ENCODE data around the gene GPRC5C. TPM values are rescaled to one million over a fixed set of nuclear protein-coding genes. Genes with fewer than 3 reads are reported as not detected.
A peak's percentile ranks its signal among the peaks of the same experiment; 100 is the strongest.
"Not testable (repeated sequence)": the region's sequence is repeated elsewhere in the genome, so short reads cannot be mapped to it uniquely, and the experiment has no call there.

The GPRC5C gene
- total RNA-seq, 1 experiment from 2014 or later = not detected

DNA sequence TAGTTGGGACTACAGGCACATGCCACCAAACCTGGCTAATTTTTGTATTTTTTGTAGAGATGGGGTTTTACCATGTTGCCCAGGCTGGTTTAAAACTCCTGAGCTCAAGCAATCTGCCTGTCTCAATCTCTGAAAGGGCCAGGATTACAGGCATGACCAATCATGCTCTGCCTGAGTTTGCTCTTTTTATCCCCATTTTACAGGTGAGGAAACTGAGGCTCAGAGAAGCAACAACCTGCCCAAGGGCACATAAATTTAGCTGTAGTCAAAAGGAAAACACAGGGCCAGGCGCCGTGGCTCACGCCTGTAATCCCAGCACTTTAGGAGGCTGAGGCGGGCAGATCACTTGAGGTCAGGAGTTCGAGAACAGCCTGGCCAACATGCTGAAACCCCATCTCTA, 26.6 kb upstream of the GPRC5C start:
- DNase-seq (ENCODE audit: low read depth) = not testable (repeated sequence)

DNA sequence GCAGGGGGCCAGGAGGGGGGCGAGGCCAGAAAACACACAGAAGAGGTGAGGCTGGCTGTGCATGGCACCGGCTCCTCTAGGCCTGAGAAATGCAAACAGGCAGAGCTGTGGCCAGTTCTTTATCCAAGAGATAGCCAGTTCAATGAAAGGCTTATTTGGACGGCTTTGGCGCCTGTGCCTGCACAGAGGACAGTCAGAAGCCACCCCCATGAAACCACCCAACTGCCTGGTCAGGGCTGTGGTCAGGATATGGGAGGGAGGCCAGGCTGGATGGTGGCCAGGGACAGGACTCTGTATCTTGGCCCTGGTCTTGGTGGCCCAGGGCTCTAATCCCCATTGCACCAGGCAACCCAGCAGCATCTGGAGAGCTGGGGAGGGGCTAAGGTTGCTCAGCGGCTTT, 24.5 kb upstream of the GPRC5C start:
- DNase-seq (ENCODE audit: low read depth) = no peak

DNA sequence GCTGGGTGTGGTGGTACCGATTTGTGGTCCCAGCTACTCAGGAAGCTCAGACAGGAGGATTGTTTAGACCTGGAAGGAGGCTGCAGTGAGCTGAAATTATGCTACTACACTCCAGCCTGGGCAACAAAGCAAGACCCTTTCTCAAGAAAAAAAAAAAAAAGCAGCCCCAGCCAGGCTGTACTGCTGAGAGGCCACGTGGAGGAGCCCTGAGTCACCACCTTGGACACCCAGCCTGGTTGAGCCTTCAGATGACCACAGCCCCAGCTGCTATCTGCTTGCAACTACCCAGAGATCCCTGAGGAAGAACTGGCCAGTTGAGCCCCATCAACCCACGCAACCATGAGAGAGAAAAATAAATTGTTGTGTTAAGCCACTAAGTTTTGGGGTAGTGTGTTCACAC, 23.6 kb upstream of the GPRC5C start:
- DNase-seq (ENCODE audit: low read depth) = peak; percentile 24

DNA sequence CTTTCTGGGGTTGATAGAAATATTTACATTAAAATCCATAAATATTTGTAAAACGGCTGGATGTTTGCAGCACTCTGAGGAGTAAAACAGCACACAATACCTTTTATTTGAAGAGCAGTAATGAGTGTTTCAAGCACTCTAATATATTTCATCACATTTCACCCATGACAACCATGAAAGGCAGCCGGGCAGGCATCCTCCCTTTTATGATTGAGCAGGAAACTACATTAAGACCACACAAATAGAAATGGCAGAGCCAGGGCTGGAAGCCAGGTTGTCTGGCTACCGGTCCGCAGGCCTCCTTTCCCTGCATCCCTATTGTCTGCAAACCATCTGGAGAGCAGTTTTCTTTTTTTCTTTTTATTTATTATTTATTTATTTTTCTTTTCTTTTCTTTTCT, 23.1 kb upstream of the GPRC5C start:
- DNase-seq (ENCODE audit: low read depth) = no peak

DNA sequence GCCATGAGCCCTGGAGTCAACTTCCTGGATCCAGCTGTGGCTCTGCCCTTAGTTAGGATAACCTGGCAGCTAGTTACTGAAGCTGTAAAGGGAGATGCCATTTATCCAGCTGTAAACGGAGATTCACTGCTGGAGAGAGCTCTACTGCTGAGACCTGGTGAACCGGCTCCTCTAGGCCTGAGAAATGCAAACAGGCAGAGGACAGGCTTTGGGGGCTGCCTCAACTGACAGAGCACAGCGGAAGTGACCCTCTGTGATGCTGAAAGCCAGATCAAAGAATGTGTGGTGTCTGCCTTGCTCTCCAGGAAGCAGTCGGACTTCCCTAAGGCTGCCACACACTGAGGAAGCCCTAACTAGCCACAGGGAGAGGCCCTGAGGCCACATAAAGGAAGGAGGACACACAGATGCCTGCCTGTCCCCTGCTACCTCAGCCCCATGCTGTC, 21.9 kb upstream of the GPRC5C start:
- no peak for DNase-seq (ENCODE audit: low read depth)

DNA sequence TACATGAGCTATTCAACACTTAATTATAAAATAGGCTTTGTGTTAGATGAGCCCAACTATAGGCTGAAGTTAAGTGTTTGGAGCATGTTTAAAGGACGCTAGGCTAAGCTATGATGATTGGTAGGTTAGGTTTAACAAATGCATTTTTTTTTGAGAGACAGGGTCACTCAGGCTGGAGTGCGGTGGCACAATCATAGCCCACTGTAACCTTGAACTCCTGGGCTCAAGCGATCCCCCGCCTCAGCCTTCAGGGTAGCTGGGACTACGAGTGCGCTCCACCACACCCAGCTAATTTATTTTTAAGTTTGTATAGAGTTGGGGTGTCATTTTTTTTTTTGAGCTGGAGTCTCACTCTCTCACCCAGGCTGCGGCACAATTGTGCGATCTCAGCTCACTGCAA, 19.3 kb upstream of the GPRC5C start:
- DNase-seq (ENCODE audit: low read depth) = no peak

DNA sequence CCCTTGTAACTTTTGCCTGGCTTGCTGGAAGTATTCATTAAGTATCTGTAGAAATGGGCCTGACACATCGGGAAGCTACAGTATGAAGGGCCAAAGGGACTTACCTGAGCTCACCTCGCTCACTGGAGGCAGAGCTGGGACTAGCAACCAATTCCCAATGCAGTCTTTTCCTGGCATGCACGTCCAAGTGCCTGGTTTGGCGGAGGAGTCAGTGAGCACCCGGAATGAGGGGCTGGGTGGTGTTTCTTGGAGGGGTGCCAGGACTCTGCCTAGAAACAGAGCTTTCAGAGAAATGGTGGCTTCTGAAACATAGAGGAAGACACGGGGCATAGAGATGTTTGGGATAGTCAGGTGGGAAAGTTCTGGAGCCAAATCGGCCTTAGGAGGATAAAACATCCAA, 18.4 kb upstream of the GPRC5C start:
- no peak for DNase-seq (ENCODE audit: low read depth)

DNA sequence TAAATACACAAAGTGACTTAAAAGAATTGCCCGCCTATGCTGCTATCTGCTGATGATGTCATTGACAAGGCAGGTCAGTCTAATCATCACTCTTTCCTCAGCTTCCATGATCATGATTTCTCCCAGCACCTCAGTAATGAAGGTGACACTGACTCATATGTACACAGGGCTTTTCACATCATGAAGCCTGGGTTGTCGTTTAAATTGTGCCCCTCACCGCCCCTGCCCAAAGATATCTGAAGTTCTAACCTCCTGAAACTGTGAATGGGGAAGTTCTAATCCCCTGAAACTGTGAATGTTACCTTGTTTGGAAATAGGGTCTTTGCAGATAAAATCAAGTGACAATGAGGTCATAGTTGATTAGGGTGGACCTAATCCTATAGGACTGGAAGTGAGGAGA, 17.4 kb upstream of the GPRC5C start:
- DNase-seq (ENCODE audit: low read depth) = no peak

DNA sequence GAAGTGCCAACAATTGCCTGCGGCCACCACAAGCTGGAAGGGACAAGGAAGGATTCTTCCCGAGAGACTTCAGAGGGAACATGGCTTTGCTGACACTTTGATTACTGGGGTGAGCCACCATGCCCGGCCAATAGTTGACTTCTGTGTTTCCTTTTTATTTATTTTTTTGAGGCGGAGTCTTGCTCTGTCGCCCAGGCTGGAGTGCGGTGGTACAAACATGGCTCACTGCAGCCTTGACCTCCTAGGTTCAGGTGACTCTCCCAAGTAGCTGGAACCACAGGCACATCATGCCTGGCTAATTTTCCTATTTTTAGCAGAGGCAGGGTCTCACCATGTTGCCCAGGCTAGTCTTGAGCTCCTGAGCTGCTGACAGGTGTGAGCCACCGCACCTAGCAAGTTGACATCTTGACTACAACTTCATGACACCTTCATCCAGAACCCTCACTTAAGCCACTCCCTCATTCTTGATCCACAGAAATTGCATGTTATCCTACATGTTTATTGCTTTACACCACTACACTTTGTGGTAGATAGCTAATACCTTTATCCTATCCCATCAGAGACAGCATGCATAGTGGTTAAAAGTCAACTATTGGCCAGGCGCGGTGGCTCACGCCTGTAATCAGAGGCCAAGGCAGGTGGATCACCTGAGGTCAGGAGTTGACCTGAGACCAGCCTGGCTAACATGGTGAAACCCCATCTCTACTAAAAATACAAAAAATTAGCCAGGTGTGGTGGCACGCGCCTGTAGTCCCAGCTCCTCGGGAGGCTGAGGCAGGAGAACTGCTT, 16.1 kb upstream of the GPRC5C start:
- no peak for DNase-seq (ENCODE audit: low read depth)

DNA sequence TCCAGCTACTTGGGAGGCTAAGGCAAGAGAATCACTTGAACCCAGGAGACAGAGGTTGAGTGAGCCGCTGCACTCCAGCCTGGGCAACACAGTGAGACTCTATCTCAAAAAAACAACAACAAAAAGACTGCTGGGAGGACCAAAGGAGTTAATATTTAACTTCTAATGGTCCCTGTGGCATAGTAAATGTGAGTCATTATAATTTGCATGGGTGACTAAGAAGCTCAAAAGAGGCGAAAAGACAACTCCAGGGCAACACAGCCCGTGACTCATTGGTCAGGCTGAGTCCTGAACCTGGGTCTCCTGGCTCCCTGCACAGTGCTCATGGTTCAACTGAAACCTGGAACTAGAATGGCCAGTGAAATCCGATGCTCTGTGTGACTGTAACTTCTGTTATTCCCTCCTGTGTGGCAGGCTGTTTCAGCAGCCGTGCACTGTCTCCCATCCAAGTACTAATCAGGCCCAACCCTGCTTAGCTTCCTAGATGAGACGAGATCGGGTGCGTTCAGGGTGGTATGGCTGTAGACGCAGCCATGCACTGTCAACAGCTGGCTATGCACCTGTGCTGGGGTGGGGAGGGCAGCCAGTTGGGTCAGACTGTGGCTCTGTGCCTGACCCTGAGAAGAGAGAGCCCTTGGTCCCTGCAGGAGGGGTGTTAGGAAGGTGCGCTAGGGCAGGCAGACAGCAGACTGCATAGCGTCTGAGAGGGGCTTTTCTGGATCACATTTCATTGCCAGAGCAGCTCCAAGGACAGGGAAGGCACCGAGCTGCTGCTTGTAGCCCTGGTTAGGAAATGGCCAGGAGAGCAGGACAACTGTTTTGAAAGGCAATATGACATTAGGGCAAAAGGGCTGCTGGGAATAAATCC, 14.5 kb upstream of the GPRC5C start:
- peak; percentile 66 for DNase-seq (ENCODE audit: low read depth)

DNA sequence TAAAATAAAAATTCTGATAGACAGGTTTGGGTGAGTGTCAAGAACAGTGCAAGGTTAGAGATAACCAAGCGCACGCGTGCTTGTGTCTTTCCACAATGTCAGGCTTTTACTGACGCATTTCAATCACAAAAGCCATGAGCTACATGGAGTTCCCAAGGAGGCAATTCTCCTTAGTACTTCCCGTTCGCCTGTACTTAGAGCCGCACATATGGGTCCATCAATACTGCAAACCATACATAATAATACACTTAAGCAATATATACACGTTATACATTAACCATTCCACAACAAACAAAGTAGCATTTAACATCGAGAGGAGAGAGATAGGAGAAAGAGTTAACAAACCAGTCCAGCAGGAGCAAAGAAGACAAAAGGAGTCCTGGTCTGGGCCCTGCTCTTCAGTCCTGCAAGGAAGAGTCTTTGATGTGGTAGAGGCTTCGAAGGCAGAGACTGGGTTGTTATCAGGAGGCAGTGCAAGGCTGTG, 11.9 kb upstream of the GPRC5C start:
- DNase-seq (ENCODE audit: low read depth) = no peak

DNA sequence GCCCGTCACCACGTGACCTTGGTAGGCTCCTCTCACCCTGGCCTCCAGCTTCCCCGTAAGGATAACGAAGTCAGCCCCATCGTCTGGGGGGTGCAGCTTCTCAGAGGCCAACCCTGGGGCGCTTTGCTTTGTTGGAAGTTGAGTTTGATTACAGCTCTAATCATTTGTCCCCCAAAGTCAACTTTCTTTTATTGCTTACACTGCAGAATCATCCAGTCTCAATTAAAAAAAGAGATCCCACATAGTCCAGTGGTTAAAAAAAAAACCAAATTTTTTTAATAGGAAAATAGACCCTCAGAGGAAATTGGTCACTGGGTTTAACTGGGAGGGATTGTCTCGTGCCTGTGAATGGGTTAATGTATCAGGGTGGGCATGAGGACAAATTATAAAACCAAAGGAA, 7.8 kb upstream of the GPRC5C start:
- DNase-seq (ENCODE audit: low read depth) = no peak

DNA sequence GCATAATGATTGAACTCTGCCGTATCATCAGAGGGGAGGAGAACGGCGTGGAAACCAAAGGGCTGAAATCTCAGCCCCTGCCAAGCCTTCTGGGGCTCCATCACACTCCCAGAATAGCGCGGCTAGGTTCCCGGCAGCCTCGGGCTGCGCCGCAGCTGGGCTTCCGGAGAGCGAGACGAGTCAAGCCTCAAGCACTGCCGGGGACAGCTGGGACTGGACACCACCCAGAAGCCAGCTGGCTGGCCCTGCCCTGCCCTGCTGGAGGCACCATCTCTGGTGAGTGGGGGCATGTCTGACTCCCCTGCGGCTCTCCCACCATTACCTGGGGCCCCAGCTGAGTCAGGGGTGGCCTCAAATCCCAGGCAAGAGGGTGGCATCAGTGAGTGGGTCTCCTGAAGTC, 7.2 kb upstream of the GPRC5C start:
- DNase-seq (ENCODE audit: low read depth) = no peak

DNA sequence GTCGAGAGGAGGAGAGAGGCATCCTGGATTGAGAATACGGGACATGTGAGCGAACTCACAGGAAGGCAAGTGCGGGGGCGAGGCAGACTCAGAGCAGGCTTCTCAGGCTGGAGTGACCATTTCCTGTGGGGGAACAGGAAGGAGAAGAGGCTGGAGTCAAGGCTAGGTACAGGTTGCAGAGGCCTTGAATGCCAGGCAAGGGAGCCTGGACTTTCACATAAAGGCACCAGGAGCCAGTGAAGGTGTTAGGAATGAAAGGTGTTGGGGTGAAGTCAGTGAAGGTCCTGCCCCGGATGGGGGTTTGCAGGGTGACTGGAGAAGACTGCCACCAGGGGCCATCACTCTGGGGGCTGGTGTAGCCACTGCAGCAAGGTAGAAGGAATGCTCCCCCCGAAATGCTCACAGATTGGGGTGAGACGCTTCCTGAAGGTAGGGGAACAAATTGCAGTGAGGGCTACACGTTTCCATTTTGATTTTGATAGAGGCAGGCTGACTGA, 5.3 kb upstream of the GPRC5C start:
- DNase-seq (ENCODE audit: low read depth) = peak; percentile 7

DNA sequence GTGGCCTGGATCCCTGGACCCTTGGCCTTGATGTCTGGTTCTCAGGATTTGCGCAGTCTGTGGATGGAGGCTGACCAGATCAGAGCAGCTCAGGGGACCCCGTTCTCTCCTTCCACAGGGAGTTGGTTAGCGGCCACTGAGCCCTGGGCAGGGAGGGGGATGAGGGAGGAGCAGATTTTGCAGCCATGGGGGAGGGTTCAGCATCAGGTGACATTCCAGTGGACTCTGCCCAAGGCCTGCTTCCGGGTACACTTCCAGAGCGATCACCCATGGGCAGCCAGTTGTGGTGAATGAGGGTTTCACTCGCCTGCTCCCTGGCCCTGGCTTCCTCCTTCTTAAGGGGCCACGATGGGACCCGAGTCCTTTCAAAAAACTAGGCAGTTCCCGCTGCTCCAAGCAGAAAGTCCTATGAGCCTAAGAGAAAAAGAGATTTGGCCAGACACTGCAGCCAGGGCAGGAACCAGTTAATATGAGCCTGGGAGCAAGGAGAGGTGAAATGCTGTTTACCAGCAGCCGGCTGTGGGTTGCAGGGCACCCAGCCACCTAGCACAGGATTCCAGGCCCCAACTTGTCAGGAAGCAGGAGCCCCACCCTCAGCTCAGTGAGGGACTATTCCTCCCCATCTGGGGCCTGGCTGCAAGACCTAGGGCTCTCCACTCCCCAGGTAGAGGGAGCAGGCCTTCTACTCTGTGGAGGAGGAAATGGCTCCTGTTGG, 4.7 kb upstream of the GPRC5C start:
- DNase-seq (ENCODE audit: low read depth) = no peak

DNA sequence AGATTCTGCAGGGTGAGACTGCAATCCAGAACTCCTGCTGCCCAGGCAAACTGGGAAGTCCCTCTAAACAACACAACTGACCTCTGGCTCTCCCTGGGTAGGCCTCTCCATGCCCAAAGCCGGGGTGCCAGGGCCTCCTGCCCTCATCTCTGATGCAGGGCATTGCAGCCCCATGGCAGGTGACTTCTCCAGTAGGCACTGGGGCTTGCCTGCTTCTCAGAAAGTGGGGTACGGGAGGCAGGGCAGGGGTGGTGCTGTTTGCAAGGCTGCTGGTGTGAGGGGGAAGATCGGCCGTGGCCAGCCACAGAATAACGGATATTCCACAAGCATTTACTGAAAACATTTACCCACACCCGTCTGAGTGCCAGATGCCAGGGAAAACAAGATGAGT, 4.1 kb upstream of the GPRC5C start:
- no peak for DNase-seq (ENCODE audit: low read depth)

DNA sequence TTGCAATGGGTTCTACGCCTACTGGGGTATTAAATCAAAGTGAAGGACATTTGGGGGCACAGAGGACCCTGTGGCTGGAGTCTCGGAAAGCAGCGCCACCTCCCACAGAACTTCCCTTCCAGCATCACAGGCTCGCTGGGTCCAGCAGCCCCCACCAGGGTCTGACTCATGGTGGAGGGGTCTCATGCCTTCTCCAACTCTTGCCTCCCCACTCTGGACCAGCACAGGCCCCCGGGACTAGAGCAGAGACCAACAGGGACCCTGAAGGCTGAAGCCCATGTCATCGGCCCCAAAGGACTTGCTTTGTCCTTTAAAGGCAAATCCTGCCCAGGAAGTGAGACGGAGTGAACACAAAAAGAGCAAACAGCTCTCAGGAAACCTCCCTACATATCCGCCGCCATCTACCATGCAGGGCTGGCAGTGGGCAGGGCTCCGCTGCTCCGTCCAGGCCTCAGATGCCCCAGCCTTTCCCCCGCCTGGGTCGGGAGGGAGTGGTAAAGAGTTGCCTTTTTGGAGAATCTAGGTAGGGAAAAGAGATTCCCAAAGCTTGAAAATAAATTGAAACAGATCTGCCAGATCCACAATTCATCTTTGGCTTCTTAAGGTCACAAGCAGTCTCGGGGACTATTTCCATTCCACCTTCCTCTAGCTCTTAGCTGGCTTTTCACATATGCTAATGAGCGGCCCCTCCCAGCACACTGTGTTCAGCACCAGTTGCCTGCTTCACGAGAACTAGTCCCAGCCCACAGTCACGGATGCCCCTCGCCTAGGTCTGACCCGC, 2.1 kb upstream of the GPRC5C start:
- no peak for DNase-seq (ENCODE audit: low read depth)

DNA sequence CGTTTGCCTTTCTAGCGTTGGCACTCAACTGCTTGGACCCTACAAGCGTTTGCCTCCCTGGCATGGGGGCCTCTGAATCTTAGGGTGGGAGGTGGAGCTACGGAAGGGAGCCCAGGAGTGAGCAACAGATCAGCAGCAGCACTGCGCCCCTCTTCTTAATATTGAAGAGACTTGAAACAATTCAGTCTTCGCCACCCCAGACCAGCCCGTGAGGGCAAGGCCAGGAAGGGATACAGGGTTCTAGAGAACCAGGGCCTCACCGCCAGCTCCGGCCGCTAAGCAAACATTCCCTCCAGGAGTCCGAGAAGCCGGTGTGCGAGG, 1.5 kb upstream of the GPRC5C start:
- no peak for DNase-seq (ENCODE audit: low read depth)

DNA sequence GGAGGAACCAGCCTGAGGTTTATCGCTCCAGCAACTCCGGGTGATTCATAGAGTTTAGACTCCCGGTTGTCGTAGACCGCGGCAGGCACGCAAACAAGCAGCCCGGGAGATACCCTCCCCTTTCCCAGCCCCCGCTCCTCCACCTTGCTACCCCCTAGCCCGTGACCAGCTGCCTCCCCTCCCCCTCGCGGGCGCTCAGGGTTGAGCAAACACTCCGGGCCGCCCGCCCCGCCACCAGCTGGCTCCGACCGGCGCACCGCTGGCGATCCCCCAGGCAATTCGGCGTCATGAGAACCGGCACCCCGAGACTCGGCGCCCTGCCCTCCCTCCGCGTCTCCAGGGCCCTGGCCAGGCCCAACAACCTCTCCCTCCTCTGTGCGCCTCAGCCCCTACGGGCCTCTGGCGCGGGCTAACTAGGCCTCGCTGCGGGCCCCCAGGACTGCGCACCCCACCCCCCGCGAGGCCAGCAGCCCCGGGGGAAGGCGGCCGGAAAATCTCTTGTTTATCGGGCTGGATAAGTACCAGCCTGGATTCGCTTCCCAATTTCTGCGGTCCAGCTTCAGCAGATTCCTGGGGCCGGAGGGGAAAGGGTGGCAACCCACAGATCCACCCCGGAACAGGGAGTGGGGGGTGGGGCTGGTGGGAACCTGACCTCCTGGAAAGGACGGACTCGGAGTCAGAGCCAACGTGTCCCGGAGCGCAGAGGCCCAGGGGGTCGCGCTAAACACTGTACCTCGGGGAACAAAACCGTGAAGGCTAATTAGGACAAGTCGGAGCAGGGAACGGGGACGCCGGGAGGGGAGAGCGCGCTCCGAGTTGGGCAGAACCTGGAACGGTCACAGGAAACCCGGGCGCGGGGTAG, 951 bp upstream of the GPRC5C start:
- DNase-seq (ENCODE audit: low read depth) = peak; percentile 23

DNA sequence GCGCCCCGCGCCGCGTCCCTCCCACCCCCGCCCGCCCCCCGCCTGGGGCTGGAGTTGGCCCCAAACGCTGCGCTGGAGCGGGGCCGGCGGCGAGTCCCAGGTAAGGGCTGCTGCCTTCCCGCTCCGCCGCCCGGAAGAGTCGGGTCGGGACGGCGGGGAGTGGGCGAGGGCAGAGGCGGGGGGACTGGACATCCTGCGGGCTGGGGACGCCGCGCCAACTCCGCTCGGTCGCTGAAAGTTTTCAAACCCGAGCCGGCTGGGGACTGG, 469 bp downstream of the GPRC5C start:
- no peak for DNase-seq (ENCODE audit: low read depth)

Data from HT1080 (cell line).